Upper lobe of right lung (tissue), 1 donor: ENCODE measurements around the gene CHRNA5. TPM values are rescaled to one million over a fixed set of nuclear protein-coding genes. Genes with fewer than 3 reads are reported as not detected.
A peak's percentile ranks its signal among the peaks of the same experiment; 100 is the strongest.

Experiments used
- ATAC-seq: fragments of 200-7000 bp; cut with Tn5 transposase; one replicate; pipeline ENCODE4 v1.9.1; 2020; ENCODE audit warnings: mild to moderate bottlenecking, moderate library complexity
- DNase-seq: peaks from one replicate; pipeline ENCODE4 v3.0.0-alpha.2; 2020
- H3K27ac ChIP-seq: fragments of 200-600 bp; one replicate; pipeline ENCODE4 v1.8.0; 2022
- H3K27me3 ChIP-seq: fragments of 200-600 bp; one replicate; pipeline ENCODE4 v1.8.0; 2022; ENCODE audit warnings: mild to moderate bottlenecking
- H3K36me3 ChIP-seq: fragments of 200-600 bp; one replicate; pipeline ENCODE4 v1.8.0; 2022
- H3K4me1 ChIP-seq: fragments of 200-600 bp; one replicate; pipeline ENCODE4 v1.8.0; 2022
- H3K4me3 ChIP-seq: fragments of 200-600 bp; one replicate; pipeline ENCODE4 v1.8.0; 2022; ENCODE audit warnings: mild to moderate bottlenecking
- H3K9me3 ChIP-seq: fragments of 200-600 bp; one replicate; pipeline ENCODE4 v1.8.0; 2022
- intact Hi-C: fragments of 100-400 bp; cut with DNase I; formaldehyde crosslinking; loops from one replicate; pipeline ENCODE4 v1.11.0; 2022
- total RNA-seq: library from RNA; stranded (reverse); fragmentation: NEBNext Ultra II Directional; extraction: Animal tissue kit (Norgen Biotek cat#: 25700); gene quantifications from one replicate; pipeline ENCODE4 v1.2.1, GENCODE V29; 2021
- TF ChIP-seq, protein P1 (sequence below): fragments of 200-600 bp; IDR thresholded peaks from one replicate; pipeline ENCODE4 v1.8.0; 2022; ENCODE audit warnings: antibody characterized with exemption
- donor health status: DM: no; HTN: yes; CAD: no; lungs with severe emphysema.

CHRNA5 gene
- total RNA-seq, 1 donor from 2014 or later = 1.2 TPM

DNA sequence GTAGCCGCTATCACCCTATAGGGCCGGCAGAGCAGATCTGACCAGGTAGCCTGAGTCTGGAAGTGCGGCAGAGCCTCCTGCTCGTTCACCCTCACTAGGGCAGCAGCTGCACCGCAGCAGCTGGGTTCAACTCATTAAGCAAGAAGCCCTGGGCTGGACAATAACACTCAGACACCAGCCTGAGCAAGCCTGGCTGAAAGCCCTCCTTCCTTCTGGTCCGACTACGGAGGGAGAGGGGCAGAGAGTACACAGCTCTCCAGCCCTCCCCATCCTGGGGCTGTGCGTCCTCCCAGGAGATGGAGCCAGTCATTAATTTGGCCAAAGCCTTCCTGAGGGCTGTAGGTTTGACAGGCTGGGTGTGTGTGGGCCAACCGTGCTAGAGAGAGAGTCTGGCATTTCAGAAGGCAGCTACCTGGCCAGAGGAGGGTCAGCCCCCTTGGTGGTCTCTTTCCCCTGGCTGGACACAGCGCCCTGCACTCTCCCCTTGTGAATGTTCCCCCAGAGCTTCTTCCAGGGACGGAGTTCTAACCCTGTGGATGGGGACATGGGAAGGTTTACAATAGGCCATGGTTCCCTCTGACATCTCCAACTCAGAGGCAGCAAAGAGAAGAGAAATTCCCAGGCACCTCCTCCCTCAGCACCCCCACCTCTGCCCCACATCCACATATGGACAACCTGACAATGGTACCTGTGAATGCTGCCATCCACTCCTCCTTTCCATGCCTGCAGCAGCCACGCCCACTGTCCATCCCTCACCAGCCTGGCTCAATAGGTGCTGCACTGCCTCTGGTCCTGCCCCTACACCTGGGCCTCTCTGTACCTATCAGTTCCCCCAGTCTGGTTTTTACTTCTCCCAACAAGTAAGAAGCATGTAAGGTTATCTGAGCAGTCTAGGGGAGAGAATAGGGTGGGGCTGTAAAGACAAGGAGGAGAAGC lies 69.2 kb downstream of the CHRNA5 start:
- intact Hi-C loops = loop anchor here (10.0 kb wide), 1 partner anchor 70 kb away; no protein-coding TSS in a partner anchor
- Histone ChIP-seq H3K4me3 (no peak overlapping the region), H3K27me3 (peaks cover 6% of the 10 kb centered on the region), H3K27ac (no peak overlapping the region), H3K36me3 (no peaks in the 10 kb centered on the region), H3K4me1 (no peaks in the 10 kb centered on the region), H3K9me3 (no peaks in the 10 kb centered on the region)
- DNase-seq (peak; percentile 30), ATAC-seq (no peak)
- TF ChIP-seq, protein P1, sequence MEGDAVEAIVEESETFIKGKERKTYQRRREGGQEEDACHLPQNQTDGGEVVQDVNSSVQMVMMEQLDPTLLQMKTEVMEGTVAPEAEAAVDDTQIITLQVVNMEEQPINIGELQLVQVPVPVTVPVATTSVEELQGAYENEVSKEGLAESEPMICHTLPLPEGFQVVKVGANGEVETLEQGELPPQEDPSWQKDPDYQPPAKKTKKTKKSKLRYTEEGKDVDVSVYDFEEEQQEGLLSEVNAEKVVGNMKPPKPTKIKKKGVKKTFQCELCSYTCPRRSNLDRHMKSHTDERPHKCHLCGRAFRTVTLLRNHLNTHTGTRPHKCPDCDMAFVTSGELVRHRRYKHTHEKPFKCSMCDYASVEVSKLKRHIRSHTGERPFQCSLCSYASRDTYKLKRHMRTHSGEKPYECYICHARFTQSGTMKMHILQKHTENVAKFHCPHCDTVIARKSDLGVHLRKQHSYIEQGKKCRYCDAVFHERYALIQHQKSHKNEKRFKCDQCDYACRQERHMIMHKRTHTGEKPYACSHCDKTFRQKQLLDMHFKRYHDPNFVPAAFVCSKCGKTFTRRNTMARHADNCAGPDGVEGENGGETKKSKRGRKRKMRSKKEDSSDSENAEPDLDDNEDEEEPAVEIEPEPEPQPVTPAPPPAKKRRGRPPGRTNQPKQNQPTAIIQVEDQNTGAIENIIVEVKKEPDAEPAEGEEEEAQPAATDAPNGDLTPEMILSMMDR = no peak

DNA sequence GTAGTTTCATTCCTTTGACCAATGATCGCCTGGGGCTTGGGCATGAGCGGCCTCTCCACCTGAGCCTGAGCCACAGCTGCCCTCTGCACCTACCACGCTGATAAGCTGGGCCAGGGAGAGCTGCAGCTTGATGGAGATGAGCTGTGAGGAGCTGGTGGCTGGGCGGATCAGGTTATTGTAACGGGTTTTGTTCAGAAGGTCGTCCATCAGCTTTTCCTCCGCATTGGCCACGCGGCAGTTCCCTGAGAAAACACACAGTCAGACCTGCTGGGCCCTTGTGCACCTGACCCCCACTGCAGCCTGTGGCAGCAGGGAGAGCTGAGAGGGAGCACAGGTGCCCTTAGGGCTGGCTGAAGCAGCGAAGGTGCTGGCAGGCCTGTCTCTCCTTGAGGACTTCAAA lies 70.0 kb downstream of the CHRNA5 start:
- peak; percentile 54 for DNase-seq
- Histone ChIP-seq H3K4me3 (no peak overlapping the region), H3K36me3 (no peaks in the 10 kb centered on the region), H3K27ac (no peak overlapping the region), H3K9me3 (no peaks in the 10 kb centered on the region), H3K4me1 (peaks cover under 1% of the 10 kb centered on the region), H3K27me3 (peaks cover 6% of the 10 kb centered on the region)
- TF ChIP-seq, protein P1 = no peak
- ATAC-seq = no peak
- intact Hi-C loops = loop anchor here (10.0 kb wide), 1 partner anchor 69 kb away; no protein-coding TSS in a partner anchor

DNA sequence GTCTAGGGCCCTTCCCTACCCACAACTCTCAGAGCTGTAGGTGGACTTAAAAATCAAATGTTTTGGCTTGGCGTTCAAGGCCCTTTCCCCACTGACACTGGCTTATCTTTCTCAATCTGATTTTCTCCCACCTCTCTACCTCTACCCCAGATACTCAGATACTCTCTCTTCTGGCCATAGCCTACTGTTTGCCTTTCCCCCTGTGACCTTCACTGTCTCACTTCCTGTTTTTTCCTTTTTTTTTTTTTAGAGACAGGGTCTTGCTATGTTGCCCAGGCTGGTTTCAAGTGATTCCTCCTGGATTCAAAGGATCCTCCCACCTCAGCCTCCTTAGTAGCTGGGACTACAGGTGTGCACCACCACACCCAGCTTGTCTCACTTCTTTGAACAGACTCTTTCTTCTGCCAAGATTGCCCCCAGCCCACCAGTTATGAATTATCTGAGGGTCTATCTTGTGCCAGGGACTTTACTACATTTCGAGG lies 71.1 kb downstream of the CHRNA5 start:
- H3K9me3 ChIP-seq = no peaks in the 10 kb centered on the region
- intact Hi-C loops = loop anchor here (10.0 kb wide), 1 partner anchor 68 kb away; no protein-coding TSS in a partner anchor
- no peak for ATAC-seq

DNA sequence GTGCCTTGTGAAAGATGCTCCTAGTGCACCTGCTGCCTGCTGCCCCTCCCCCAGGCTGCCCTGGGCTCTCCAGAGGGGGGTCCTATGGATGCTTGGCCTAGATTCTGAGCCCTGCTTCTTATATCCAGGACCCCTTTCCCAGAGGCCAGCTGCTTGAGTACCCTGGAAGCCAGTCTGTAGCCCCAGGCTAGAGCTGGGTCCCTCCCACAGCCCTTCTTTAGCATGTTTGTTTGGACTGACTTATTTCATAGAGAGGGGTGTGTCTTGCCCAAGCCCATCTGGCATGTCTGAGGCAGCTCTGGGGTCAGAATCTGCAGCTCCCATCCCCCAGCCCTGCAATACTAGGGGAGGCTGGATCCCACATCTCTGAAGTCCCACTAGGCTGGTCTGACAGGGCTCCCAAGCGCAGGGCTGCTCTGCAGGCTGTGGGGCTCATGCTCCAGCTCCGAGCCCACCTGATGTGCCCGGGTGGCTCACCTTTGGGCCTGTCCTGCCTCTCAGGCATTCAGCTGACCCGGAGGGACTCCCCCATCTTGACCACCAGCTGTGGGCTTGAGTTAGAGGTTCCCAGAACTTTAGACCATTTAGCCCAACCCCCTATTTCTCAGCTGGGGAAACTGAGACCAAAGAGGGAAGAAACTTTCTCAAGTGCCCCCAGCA lies 72.6 kb downstream of the CHRNA5 start:
- Histone ChIP-seq H3K4me1 (peaks cover 10% of the 10 kb centered on the region), H3K4me3 (no peak overlapping the region), H3K9me3 (no peaks in the 10 kb centered on the region), H3K27ac (no peak overlapping the region), H3K36me3 (no peaks in the 10 kb centered on the region), H3K27me3 (peaks cover 16% of the 10 kb centered on the region)
- ATAC-seq = no peak
- intact Hi-C loops = loop anchor here (10.0 kb wide), 1 partner anchor 67 kb away; no protein-coding TSS in a partner anchor
- peak; percentile 60 for DNase-seq
- TF ChIP-seq, protein P1 = no peak

More for the DNA sequence above, 71.1 kb downstream of the CHRNA5 start:
- peaks cover 10% of the 10 kb centered on the region for H3K4me1 ChIP-seq
- H3K27ac ChIP-seq = no peak overlapping the region
- no peak overlapping the region for H3K4me3 ChIP-seq
- H3K36me3 ChIP-seq = no peaks in the 10 kb centered on the region
- no peak for DNase-seq
- H3K27me3 ChIP-seq = peaks cover 15% of the 10 kb centered on the region
- TF ChIP-seq, protein P1 = no peak

DNA sequence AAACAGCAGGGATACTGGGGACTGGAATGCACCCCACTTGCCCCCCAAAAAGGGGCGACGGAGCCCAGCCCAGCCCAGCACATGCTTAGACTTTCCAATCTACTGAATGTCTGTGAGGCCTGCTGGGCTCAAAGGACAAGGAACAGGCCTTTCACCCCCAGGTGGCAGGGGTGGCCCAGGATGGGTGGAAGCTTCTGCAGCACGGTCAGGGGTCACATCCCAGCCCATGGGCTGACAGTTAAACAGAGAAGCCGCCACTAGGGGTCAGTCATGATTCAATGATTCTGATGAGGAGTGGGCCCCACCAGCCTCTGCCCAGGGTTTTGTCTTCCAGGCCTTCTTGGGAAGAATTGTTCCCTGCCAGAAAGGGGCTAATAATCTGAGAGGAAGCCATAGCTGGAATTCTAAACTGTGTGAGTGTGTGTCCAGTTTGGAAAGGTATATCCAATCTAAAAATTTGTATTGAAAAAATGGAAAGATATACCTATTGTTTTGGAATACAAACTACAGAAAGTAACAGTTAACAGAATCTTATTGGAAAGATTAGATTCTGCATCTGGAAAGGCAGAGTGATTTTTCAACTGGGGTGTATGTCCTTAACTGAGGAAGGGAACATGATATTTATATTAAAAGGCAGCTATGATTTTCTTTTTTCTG lies 73.5 kb downstream of the CHRNA5 start:
- no peaks in the 10 kb centered on the region for H3K9me3 ChIP-seq
- DNase-seq (peak; percentile 51), ATAC-seq (peak; percentile 54)
- H3K27me3 ChIP-seq = peaks cover 16% of the 10 kb centered on the region
- H3K4me1 ChIP-seq = peaks cover 10% of the 10 kb centered on the region
- H3K36me3 ChIP-seq = no peaks in the 10 kb centered on the region
- no peak overlapping the region for H3K4me3 ChIP-seq
- TF ChIP-seq, protein P1 = peak; percentile 65
- intact Hi-C loops = loop anchor here (10.0 kb wide), 1 partner anchor 66 kb away; no protein-coding TSS in a partner anchor
- H3K27ac ChIP-seq = no peak overlapping the region
